H1 (cell line): ENCODE results near the gene ACTRT3. TPM values are rescaled to one million over a fixed set of nuclear protein-coding genes. Genes with fewer than 3 reads are reported as not detected.

ENCODE experiments used
- CTCF ChIA-PET: fragments of 300-600 bp; sonication (Branson Sonifier 250); formaldehyde crosslinking; loops from one replicate; lab custom pipeline; 2021; ENCODE audit not compliant: partially characterized antibody; lab: Charles Lee
- POLR2A ChIA-PET: fragments of 300-600 bp; sonication (Branson Sonifier 250); formaldehyde crosslinking; loops from one replicate; lab custom pipeline; 2021; ENCODE audit warnings: inconsistent platforms; ENCODE audit not compliant: partially characterized antibody; lab: Charles Lee
- DNase-seq, 2 experiments: peaks; one replicate each; pipeline versions ENCODE4 v3.0.0 to v3.0.0-alpha.2; 2010 to 2022; ENCODE audit warnings: low spot score in 2 of 2, low read depth in 1 of 2, mixed read lengths in 1 of 2
- FAIRE-seq: peaks from 2 replicates; lab custom pipeline; 2011; peaks lifted over from hg19 to GRCh38; lab: Jason Lieb, UNC
- H2AFZ ChIP-seq: 2 replicates; pipeline ENCODE4 v1.8.1; 2012; ENCODE audit warnings: low read length, inconsistent platforms
- H2AK5ac ChIP-seq: 2 replicates; pipeline ENCODE4 v1.6.1; 2013; ENCODE audit warnings: low read depth, low read length
- H2BK120ac ChIP-seq: replicated peaks from 2 replicates; pipeline ENCODE3; 2013; ENCODE audit warnings: low read depth, low read length, inconsistent platforms
- H2BK12ac ChIP-seq: 2 replicates; pipeline ENCODE4 v1.6.1; 2013; ENCODE audit warnings: low read depth, low read length
- H2BK15ac ChIP-seq: 2 replicates; pipeline ENCODE4 v1.6.1; 2013; ENCODE audit warnings: low read length
- H2BK20ac ChIP-seq: 2 replicates; pipeline ENCODE4 v1.6.1; 2013; ENCODE audit warnings: low read length
- H2BK5ac ChIP-seq: 2 replicates; pipeline ENCODE4 v1.6.1; 2013; ENCODE audit warnings: low read depth, low read length
- H3K14ac ChIP-seq: 2 replicates; pipeline ENCODE4 v1.6.1; 2013; ENCODE audit warnings: inconsistent platforms; ENCODE audit not compliant: insufficient read length
- H3K18ac ChIP-seq: 2 replicates; pipeline ENCODE4 v1.6.1; 2013; ENCODE audit warnings: low read length; ENCODE audit errors: extremely low read depth
- H3K23ac ChIP-seq: 2 replicates; pipeline ENCODE4 v1.6.1; 2013; ENCODE audit warnings: inconsistent platforms; ENCODE audit not compliant: insufficient read length
- H3K23me2 ChIP-seq: 2 replicates; pipeline ENCODE4 v1.6.1; 2013; ENCODE audit warnings: low read depth, low read length
- H3K27ac ChIP-seq: 2 replicates; pipeline ENCODE4 v1.6.1; 2011; ENCODE audit warnings: low read depth, low read length, inconsistent platforms
- H3K27me3 ChIP-seq, 4 experiments: replicated peaks in 1 of 4; 1 replicate in 1 of 4; 2 replicates in 3 of 4; pipeline versions ENCODE4 v1.6.1 to v1.8.1; 2011 to 2013; ENCODE audit warnings: low read length in 3 of 4, mild to moderate bottlenecking in 3 of 4, inconsistent platforms in 2 of 4, mixed read lengths in 2 of 4, moderate library complexity in 1 of 4; ENCODE audit not compliant: control insufficient read depth in 3 of 4, insufficient read depth in 3 of 4; ENCODE audit errors: extremely low read depth in 1 of 4
- H3K36me3 ChIP-seq, 4 experiments: 2 replicates each; pipeline versions ENCODE4 v1.6.1 to v1.8.1; 2011 to 2013; ENCODE audit warnings: mild to moderate bottlenecking in 4 of 4, low read length in 3 of 4, moderate library complexity in 2 of 4, control low read depth in 1 of 4, inconsistent platforms in 1 of 4; ENCODE audit not compliant: insufficient read depth in 4 of 4, control insufficient read depth in 2 of 4
- H3K4ac ChIP-seq: replicated peaks from 2 replicates; pipeline ENCODE3; 2013; ENCODE audit warnings: low read length, low read depth, mixed read lengths, inconsistent platforms; ENCODE audit not compliant: insufficient read length
- H3K4me1 ChIP-seq, 4 experiments: replicated peaks in 1 of 4; 1 replicate in 1 of 4; 2 replicates in 3 of 4; pipeline versions ENCODE4 v1.6.1 to v1.8.1; 2011 to 2013; ENCODE audit warnings: low read length in 3 of 4, inconsistent platforms in 2 of 4, mixed read lengths in 1 of 4; ENCODE audit not compliant: insufficient read depth in 4 of 4, control insufficient read depth in 3 of 4
- H3K4me2 ChIP-seq, 2 experiments: 2 replicates each; pipeline versions ENCODE4 v1.6.1 to v1.8.1; 2011 to 2013; ENCODE audit warnings: low read depth in 2 of 2, low read length in 2 of 2, control low read depth in 1 of 2, inconsistent platforms in 1 of 2, mild to moderate bottlenecking in 1 of 2; ENCODE audit not compliant: insufficient read depth in 1 of 2
- H3K4me3 ChIP-seq, 4 experiments: fragments of 200-600, 300-600 bp in 1 of 4; sonication (generic), shearing (Covaris generic), sonication (Bioruptor Twin) in 1 of 4; 2 replicates each; pipeline versions ENCODE4 v1.5.1 to v1.8.1; 2011 to 2016; ENCODE audit warnings: low read length in 4 of 4, low read depth in 3 of 4, control low read depth in 2 of 4, inconsistent platforms in 2 of 4, mild to moderate bottlenecking in 2 of 4, mixed read lengths in 1 of 4, moderate library complexity in 1 of 4; ENCODE audit not compliant: insufficient read depth in 2 of 4; ENCODE audit errors: extremely low read depth in 1 of 4
- H3K56ac ChIP-seq: replicated peaks from 2 replicates; pipeline ENCODE3; 2013; ENCODE audit warnings: low read depth, mild to moderate bottlenecking, mixed read lengths, low read length, inconsistent platforms; ENCODE audit not compliant: insufficient read length
- H3K79me1 ChIP-seq: 2 replicates; pipeline ENCODE4 v1.6.1; 2013; ENCODE audit warnings: low read depth, low read length, control low read depth
- H3K79me2 ChIP-seq, 2 experiments: 2 replicates each; pipeline versions ENCODE4 v1.6.1 to v1.8.1; 2012 to 2013; ENCODE audit warnings: low read length in 2 of 2, mild to moderate bottlenecking in 2 of 2, inconsistent platforms in 1 of 2; ENCODE audit not compliant: insufficient read depth in 2 of 2, control insufficient read depth in 1 of 2
- H3K9ac ChIP-seq, 4 experiments: replicated peaks in 1 of 4; 1 replicate in 1 of 4; 2 replicates in 3 of 4; pipeline versions ENCODE4 v1.6.1 to v1.8.1; 2011 to 2013; ENCODE audit warnings: low read depth in 3 of 4, low read length in 3 of 4, control low read depth in 2 of 4, mild to moderate bottlenecking in 2 of 4, moderate library complexity in 2 of 4, inconsistent platforms in 1 of 4; ENCODE audit errors: extremely low read depth in 1 of 4
- H3K9me3 ChIP-seq, 2 experiments: 2 replicates each; pipeline versions ENCODE4 v1.6.1 to v1.8.1; 2012 to 2013; ENCODE audit warnings: mild to moderate bottlenecking in 2 of 2, moderate library complexity in 2 of 2, control low read depth in 1 of 2, inconsistent platforms in 1 of 2, low read depth in 1 of 2, low read length in 1 of 2, mixed read lengths in 1 of 2; ENCODE audit not compliant: insufficient read depth in 2 of 2
- H4K20me1 ChIP-seq, 2 experiments: replicated peaks in 1 of 2; 2 replicates each; pipeline versions ENCODE3 to v1.8.1; 2011 to 2013; ENCODE audit warnings: inconsistent platforms in 2 of 2, low read length in 2 of 2, mild to moderate bottlenecking in 1 of 2; ENCODE audit not compliant: insufficient read depth in 2 of 2, control insufficient read depth in 1 of 2
- H4K5ac ChIP-seq: 2 replicates; pipeline ENCODE4 v1.6.1; 2013; ENCODE audit warnings: low read length, low read depth, mixed read lengths, inconsistent platforms; ENCODE audit not compliant: insufficient read length
- H4K8ac ChIP-seq: 2 replicates; pipeline ENCODE4 v1.8.0; 2013; ENCODE audit warnings: mild to moderate bottlenecking, moderate library complexity, low read length, inconsistent platforms; ENCODE audit not compliant: insufficient read depth; ENCODE audit errors: extremely low read depth
- H4K91ac ChIP-seq: replicated peaks from 2 replicates; pipeline ENCODE3; 2013; ENCODE audit warnings: low read length, mixed read lengths, inconsistent platforms; ENCODE audit not compliant: insufficient read length
- ASH2L ChIP-seq: fragments of 200-600, 300-600 bp; sonication (generic); IDR thresholded peaks from one replicate; pipeline ENCODE4 v1.7.1; 2017; ENCODE audit warnings: low read length
- BCL11A ChIP-seq, 2 experiments: IDR thresholded peaks; one replicate each; pipeline ENCODE4 v1.6.1; 2011; ENCODE audit warnings: low read depth in 2 of 2, low read length in 2 of 2, mild to moderate bottlenecking in 2 of 2
- CEBPB ChIP-seq: IDR thresholded peaks from 2 replicates; pipeline ENCODE4 v1.6.1; 2012; ENCODE audit warnings: low read depth, low read length
- CHD1 ChIP-seq: IDR thresholded peaks from 2 replicates; pipeline ENCODE4 v1.6.1; 2012; ENCODE audit warnings: low read depth, low read length, improper control_type of control experiment
- EGR1 ChIP-seq: IDR thresholded peaks from 2 replicates; pipeline ENCODE4 v1.6.1; 2011; ENCODE audit warnings: low read depth, low read length, borderline replicate concordance
- EP300 ChIP-seq, 2 experiments: IDR thresholded peaks; 1 replicate in 1 of 2; 2 replicates in 1 of 2; pipeline ENCODE4 v1.6.1; 2011 to 2012; ENCODE audit warnings: low read depth in 2 of 2, low read length in 2 of 2, mild to moderate bottlenecking in 2 of 2, borderline replicate concordance in 1 of 2, inconsistent platforms in 1 of 2, moderate library complexity in 1 of 2
- JUN ChIP-seq: IDR thresholded peaks from 2 replicates; pipeline ENCODE4 v1.6.1; 2011; ENCODE audit warnings: low read depth, mild to moderate bottlenecking, improper control_type of control experiment, low read length
- JUND ChIP-seq: IDR thresholded peaks from 2 replicates; pipeline ENCODE4 v1.6.1; 2011; ENCODE audit warnings: mild to moderate bottlenecking, improper control_type of control experiment, low read length
- RAD21 ChIP-seq, 2 experiments: IDR thresholded peaks in 1 of 2; conservative IDR thresholded peaks in 1 of 2; 2 replicates each; pipeline ENCODE4 v1.6.1; 2011; ENCODE audit warnings: low read depth in 2 of 2, low read length in 2 of 2, improper control_type of control experiment in 1 of 2, inconsistent platforms in 1 of 2, mild to moderate bottlenecking in 1 of 2, moderate library complexity in 1 of 2
- RXRA ChIP-seq: IDR thresholded peaks from 2 replicates; pipeline ENCODE4 v1.6.1; 2011; ENCODE audit warnings: low read depth, mild to moderate bottlenecking, low read length, moderate library complexity; ENCODE audit not compliant: insufficient read depth
- SIN3A ChIP-seq, 2 experiments: IDR thresholded peaks in 1 of 2; conservative IDR thresholded peaks in 1 of 2; 2 replicates each; pipeline ENCODE4 v1.6.1; 2011 to 2012; ENCODE audit warnings: low read length in 2 of 2, improper control_type of control experiment in 1 of 2, low read depth in 1 of 2, mild to moderate bottlenecking in 1 of 2
- SP2 ChIP-seq: IDR thresholded peaks from 2 replicates; pipeline ENCODE4 v1.6.1; 2012; ENCODE audit warnings: mild to moderate bottlenecking, low read length, inconsistent platforms
- YY1 ChIP-seq: IDR thresholded peaks from 2 replicates; pipeline ENCODE4 v1.6.1; 2011; ENCODE audit warnings: low read depth, mild to moderate bottlenecking, low read length
- WGBS, 2 experiments: shearing (Covaris generic) in 1 of 2; methylation state at CpG; one replicate each; pipeline versions ENCODE4 v1.1.6 to v1.1.7; 2013 to 2015; ENCODE audit warnings: low lambda C conversion rate in 2 of 2, mixed read lengths in 2 of 2, inconsistent platforms in 1 of 2, low coverage in 1 of 2, missing lambda C conversion rate in 1 of 2; ENCODE audit not compliant: insufficient replicate concordance in 2 of 2, insufficient coverage in 1 of 2, insufficient read length in 1 of 2; ENCODE audit errors: extremely low coverage in 1 of 2, missing lambda C conversion rate in 1 of 2; 5-methylcytosine and 5-hydroxymethylcytosine counted together
- polyA plus RNA-seq, 7 experiments: library from polyadenylated mRNA; depleted of rRNA in 3 of 7; stranded (reverse) in 5 of 7; unstranded in 2 of 7; fragments of >200 nt in 5 of 7; fragments of 200-250 nt in 2 of 7; gene quantifications; 1 replicate in 5 of 7; 2 replicates in 1 of 7; 4 replicates in 1 of 7; pipeline versions ENCODE4 v1.2.1 to v1.2.3, GENCODE V29; 2011 to 2013; ENCODE audit warnings: missing spikeins in 2 of 7, mixed read lengths in 2 of 7
- total RNA-seq: library from RNA; stranded (reverse); fragmentation: NEBNext Ultra II Directional; extraction: Animal tissue kit (Norgen Biotek cat#: 25700); gene quantifications from 2 replicates; pipeline ENCODE4 v1.2.1, GENCODE V29; 2021
- TF ChIP-seq, protein P1 (sequence below): IDR thresholded peaks from 2 replicates; pipeline ENCODE4 v1.6.1; 2012; ENCODE audit warnings: inconsistent platforms

ACTRT3 gene
- total and polyA plus RNA-seq, 2 of the 8 experiments (the other 6 are each of a cell fraction or from before 2014, with no cell fraction given): 3.4 to 5.9 TPM

DNA sequence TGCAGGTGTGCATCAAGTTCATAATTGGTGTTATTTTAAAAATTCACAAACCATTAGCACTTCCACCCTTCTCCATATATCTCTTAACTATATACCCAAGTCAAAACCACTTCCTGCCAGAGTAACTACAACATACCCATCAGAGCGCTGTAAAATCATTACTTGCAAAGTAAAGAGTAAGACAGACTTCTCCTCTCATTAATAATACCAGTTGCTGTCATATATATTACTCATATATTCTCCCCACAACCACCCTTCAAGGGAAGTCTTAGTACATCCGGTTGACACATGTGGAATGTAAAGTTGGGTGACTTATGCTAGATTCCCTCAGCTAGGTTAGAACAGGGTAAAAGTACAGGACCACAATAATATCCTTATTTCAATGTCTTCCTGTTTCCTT is 10.1 kb downstream of the ACTRT3 start:
- Histone ChIP-seq H3K79me1 (no peaks in the 10 kb centered on the region), H3K23me2 (peaks cover 2% of the 10 kb centered on the region; the same call in 1 of the 2 replicates), H3K36me3 (no peaks in the 10 kb centered on the region), H4K20me1 (no peaks in the 10 kb centered on the region), H2AFZ (no peak overlapping the region), H3K23ac (no peak overlapping the region), H3K14ac (no peak overlapping the region), H2BK15ac (no peak overlapping the region), H4K91ac (no peak overlapping the region), H4K5ac (no peak overlapping the region), H3K4me1 (0 out of 7 replicates have a peak, but pooled peaks cover 0 to under 1% (median 0%) of the 10 kb centered on the region in 4 experiments), H3K27ac (no peak overlapping the region), H3K4me2 (no peak overlapping the region), H3K4ac (no peak overlapping the region), H3K79me2 (no peaks in the 10 kb centered on the region), H3K56ac (no peak overlapping the region), H3K9me3 (peaks cover 0 to 3% of the 10 kb centered on the region in 2 experiments; a peak in 1 of 4 replicates), H3K27me3 (peaks cover 0 to 1% (median 0%) of the 10 kb centered on the region in 4 experiments; a peak in 1 of 7 replicates), H2AK5ac (no peak overlapping the region), H2BK12ac (no peak overlapping the region), H4K8ac (no peak overlapping the region), H3K9ac (no peak overlapping the region), H3K18ac (no peak overlapping the region), H2BK120ac (no peak overlapping the region), H3K4me3 (no peak overlapping the region), H2BK5ac (no peak overlapping the region), H2BK20ac (no peak overlapping the region)
- no peak for DNase-seq
- POLR2A ChIA-PET: no interaction called here
- TF ChIP-seq BCL11A (IDR thresholded peaks at IDR 0.05; ENCODE audit: low read depth in 2 of 2, low read length in 2 of 2) (no peak), YY1 (no peak), RXRA (no peak), EGR1 (no peak), ASH2L (no peak), SP2 (no peak), JUND (no peak), JUN (no peak), CHD1 (no peak), EP300 (IDR thresholded peaks at IDR 0.05; ENCODE audit: borderline replicate concordance in 1 of 2, low read depth in 2 of 2, low read length in 2 of 2) (no peak), CEBPB (no peak), RAD21 (IDR thresholded peaks at IDR 0.05 in 1 of 2, conservative IDR thresholded peaks at IDR 0.05 in 1 of 2; ENCODE audit: low read depth in 2 of 2, low read length in 2 of 2) (no peak), SIN3A (conservative IDR thresholded peaks at IDR 0.05 in 1 of 2, IDR thresholded peaks at IDR 0.05 in 1 of 2; ENCODE audit: low read depth in 1 of 2, low read length in 2 of 2) (no peak)
- TF ChIP-seq, protein P1, sequence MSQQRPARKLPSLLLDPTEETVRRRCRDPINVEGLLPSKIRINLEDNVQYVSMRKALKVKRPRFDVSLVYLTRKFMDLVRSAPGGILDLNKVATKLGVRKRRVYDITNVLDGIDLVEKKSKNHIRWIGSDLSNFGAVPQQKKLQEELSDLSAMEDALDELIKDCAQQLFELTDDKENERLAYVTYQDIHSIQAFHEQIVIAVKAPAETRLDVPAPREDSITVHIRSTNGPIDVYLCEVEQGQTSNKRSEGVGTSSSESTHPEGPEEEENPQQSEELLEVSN: no peak
- 88% methylated on average over 2 of the region's 2 CpGs; no CpG with 5 or more reads in 1 of the 2 experiments for WGBS, 2 experiments
- CTCF ChIA-PET: interaction anchor here (0.7 to 2.5 kb wide), 2 partner anchors 13 to 15 kb away, joined by 3 to 7 read pairs; no protein-coding TSS in a partner anchor
- FAIRE-seq: no peak
